GDM1 (cell line): ENCODE results near the gene DHRSX.
"Not testable (repeated sequence)": the region's sequence is repeated elsewhere in the genome, so short reads cannot be mapped to it uniquely, and the experiment has no call there.

Experiments
- DNase-seq: peaks from one replicate; lab custom pipeline; 2025; lab: John Stamatoyannopoulos, UW

The DHRSX gene

DNA sequence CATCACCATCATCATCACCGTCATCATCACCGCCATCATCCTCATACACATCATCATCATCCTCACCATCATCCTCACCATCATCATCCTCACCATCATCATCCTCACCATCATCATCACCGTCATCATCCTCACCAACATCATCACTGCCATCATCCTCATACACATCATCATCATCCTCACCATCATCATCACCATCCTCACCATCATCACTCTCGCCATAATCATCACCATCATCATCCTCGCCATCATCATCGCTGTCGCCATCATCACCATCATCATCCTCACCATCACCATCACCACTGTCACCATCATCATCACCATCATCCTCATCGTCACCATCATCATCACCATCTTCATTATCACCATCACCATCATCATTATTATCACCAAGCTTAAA lies 19.8 kb upstream of the DHRSX start:
- DNase-seq = no peak

GRCh38 chrX:2519638-2520037 lies 18.9 kb upstream of the DHRSX start:
- DNase-seq = not testable (repeated sequence)

GRCh38 chrX:2517055-2517454 lies 16.3 kb upstream of the DHRSX start:
- no peak for DNase-seq

DNA sequence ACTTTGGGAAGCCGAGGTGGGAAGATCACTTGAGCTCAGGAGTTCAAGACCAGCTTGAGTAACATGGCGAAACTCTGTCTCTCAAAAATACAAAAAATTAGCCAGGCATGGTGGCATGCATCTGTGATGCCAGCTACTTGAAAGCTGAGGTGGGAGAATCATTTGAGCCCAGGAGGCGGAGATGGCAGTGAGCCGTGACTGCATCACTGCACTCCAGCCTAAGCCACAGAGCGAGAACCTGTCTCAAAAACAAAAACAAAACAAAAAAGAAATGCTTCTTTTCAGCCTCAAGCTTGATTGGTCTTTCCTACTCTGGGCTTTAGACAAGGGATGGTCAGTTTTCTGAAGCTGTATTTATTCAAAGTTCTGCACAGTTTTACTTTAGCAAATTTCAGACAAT lies 15.8 kb upstream of the DHRSX start:
- DNase-seq = no peak

DNA sequence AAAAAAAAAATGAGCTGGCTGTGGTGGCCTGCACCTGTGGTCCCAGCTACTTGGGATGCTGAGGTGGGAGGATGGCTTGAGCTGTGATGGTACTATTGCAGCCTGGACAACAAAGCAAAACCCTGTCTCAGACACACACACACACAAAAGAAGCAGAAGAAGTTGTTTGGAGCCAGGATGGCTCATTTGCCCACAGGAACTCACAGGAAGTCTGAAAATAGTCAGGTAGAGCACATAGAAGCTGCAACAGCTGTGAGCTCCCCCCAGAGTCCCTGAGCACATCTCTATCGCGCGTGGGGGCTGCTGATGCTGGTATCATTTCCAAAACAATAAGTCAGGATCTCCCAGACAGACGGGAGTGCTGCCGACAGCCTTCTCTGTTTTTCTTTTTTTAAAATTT lies 13.4 kb upstream of the DHRSX start:
- DNase-seq = no peak

DNA sequence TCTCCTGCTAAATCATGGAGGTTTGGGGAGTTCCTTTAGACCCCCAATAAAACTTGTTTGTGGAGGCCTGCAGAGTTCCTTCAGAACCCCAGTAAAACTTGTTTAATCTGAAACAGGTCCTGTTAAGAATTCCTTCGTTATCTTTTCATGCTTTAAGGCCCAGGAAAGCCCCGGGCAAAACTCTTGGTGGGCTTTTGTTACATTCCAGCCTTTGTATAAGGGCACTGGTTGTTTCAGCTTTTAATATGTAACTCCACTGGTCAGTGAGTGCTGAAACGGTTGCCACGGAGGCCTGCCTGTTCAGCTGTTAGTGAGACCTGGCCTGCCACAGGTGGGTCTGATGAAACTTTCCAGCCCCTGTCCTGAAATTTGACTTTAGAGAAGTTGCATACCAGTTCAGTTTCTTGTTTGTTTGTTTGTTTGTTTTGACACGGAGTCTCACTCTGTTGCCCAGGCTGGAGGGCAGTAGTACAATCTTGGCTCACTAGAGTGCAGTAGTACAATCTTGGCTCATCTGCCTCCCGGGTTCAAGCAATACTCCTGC lies 12.4 kb upstream of the DHRSX start:
- no peak for DNase-seq

GRCh38 chrX:2512501-2512900 lies 11.7 kb upstream of the DHRSX start:
- no peak for DNase-seq

GRCh38 chrX:2511326-2511725 lies 10.6 kb upstream of the DHRSX start:
- no peak for DNase-seq

GRCh38 chrX:2508648-2509335 lies 8.0 kb upstream of the DHRSX start:
- DNase-seq = no peak

GRCh38 chrX:2507904-2508627 lies 7.3 kb upstream of the DHRSX start:
- DNase-seq = no peak

- no peak for DNase-seq
These were observed 6.4 kb upstream of the DHRSX start for GRCh38 chrX:2507196-2507595.

DNA sequence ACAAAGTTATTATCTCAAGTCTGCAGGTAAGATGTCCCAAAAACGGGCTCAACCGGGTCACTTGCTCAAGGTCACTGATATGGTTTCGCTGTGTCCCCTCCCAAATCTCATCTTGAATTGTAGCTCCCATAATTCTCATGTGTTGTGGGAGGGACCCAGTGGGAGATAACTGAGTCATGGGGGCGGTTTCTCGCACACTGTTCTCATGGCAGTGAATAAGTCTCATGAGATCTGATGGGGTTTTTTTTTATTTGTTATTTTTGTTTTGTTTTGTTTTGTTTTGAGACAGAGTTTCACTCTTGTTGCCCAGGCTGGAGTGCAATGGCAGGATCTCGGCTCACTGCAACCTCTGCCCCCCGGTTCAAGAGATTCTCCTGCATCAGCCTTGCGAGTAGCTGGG lies 4.6 kb upstream of the DHRSX start:
- not testable (repeated sequence) for DNase-seq

DNA sequence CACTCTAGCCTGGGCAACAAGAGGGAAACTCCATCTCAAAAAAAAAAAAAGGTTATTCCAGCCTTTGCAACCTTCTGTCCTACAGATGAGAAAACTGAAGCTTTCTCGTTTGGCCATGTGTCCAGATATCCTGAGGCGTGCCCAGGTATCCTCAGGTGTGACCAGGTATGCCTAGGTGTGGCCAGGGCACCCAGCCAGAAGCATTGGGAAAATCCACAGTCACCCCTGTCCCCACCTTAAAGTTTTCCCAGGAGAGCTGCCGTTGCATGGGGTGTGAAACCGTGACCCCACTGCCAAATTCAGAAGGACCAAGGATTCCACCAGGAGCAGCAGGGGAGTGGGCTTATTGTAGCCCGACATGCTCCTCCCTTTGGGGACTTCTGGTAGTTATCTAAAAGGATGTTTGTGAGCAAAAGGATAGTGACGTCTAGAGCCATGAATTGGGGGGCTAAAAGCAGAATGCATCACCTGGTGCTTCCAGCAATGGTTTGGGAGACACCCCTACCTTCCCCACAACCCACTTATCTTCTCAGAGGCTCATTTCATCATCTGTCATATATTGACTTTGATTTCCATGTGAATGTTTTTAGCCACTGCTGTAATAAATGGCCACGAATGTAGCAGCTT lies 4.0 kb upstream of the DHRSX start:
- DNase-seq = no peak

DNA sequence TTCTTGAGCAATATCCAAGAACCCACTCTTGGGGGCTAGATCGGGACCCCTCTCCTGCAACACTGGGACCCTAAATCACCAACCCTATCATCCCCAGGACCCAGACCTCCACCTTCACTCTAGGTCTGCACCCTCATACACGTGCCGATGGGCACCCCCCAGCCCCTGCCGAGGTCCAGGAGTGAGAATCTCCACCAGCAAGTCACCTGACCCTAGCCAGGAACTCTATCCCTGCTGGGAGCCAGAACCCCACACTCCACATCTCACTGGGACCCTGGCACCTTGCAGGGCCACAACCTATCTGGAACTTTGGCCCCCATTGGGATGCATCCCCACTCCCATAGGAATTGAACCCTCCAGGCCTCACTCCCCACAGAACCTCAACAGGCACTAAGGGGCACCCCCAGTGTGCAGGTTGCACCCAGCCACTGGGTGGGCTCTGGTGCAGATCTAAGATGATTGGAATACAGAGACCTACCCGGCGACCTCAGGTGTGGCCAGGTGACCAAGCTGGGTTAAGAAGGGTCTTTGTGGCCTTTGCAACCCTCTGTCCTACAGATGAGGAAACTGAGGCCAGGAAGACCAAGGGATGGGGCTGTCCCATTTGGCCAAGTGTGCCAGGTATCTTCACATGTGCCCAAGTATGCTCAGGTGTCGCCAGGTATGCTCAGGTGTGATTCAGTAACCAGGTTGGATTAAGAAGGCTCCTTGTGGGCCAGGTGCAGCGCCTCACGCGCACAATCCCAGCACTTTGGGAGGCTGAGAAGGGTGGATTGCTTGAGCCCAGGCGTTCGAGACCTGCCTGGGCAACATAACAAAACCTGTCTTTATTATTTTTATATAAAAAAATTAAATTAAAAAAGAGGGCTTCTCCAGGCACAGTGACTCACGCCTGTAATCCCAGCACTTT lies 3.1 kb upstream of the DHRSX start:
- DNase-seq = no peak

DNA sequence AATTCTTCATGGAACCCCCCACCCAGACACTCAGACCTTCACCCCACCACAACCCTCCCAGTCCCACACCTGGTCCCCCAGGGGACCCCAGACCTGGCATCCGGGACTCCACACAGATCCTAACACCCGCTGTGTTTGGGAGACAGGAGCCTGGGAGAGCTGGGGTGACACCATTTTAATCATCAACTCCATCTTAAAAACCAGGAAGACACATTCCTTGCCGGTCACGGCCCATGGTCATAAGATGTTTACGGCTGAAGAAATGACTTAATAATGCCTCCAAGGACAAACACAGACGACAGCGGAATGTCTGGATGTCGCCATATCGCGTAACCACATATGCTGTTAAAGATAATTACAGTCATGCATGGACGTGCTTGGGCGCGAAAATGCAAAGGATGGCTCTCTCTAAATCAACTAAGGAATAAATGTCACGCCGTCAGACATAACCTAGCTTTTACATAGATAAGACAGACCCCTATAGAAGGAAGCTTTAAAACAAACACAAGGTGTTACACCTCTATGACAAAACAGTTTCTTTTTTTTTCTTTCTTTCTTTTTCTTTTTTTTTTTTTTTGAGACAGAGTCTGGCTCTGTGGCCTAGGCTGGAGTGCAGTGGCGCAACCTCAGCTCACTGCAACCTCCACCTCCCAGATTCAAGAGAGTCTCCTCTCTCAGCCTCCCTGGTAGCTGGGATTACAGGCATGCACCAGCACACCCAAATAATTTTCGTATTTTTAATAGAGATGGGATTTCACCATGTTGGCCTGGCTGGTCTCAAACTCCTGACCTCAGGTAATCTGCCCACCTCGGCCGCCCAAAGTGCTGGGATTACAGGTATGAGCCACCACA lies 2.1 kb upstream of the DHRSX start:
- no peak for DNase-seq

DNA sequence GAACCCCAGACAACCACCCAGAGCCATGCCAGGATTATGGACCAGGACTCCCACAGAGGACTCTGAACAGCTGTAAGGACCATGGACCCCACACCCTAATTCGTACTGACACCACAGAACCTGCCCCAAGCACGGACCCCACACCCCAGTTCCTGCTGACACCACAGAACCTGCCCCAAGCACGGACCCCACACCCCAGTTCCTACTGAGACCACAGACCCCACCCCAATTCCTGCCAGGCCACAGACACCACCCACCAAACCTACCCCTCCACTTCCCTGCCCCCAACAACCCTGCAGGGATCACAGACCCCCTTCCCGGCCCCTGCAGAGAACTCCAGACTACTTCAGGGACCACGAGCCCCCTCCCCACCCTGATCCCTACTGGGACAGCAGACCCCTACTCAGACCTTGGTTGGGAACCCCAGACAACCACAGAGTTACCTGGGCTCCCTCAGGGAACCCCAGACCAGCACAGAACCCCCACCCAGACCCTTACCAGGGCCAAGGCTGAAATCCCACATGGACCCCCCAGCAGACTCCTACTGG lies 1.4 kb upstream of the DHRSX start:
- DNase-seq = no peak

GRCh38 chrX:2501559-2502102 lies 855 bp upstream of the DHRSX start:
- DNase-seq = no peak

DNA sequence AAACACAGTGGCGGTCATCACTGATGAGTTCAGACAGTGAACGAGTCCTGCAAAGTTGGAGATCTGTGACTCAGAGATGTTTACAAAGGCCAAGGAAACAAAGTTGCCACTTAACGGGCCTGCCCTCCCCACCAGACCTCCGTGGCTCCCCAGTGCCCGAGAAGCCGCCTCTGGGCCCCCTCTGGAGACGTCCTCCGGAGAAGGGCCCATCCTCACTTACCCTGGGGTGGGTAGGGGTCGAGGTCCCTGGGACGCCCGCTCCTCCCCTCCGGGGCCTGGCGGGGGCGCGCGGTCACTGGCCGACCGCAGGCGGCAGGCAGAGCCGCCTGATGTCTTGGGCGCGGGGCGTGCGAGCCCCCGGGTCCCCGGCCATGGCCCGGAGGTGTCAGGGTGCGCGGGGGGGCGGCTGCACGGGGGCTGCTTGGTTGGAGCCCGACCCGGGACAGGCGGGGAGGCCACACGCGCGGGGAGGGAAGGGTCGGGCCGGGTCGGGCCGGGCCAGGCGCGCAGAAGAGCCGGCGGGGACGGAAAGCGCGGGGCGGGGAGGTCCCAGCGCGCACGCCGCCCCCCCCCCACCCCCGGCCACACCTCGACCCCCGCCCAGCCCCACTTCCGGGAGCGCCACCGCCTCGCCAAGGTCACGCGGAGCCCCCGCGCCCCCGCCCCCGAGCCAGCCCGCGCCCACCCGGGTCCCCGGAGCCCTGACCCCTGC lies 529 bp downstream of the DHRSX start:
- DNase-seq = no peak

DNA sequence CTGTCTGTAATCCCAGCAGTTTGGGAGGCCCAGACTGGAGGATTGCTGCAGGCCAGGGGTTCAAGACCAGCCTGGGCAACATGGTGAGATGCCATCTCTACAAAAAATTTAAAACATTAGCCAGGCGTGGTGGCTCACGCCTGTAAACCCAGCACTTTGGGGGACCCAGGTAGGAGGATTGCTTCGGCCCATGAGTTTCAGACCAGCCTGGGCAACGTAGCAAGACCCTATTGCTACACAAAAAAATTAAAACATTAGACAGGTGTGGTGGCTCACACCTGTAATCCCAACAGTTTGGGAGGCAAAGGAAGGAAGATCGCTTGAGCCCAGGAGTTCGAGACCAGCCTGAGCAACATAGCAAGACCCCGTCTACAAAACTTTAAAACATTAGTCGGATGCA lies 1.3 kb downstream of the DHRSX start:
- no peak for DNase-seq

- no peak for DNase-seq
These were observed 1.9 kb downstream of the DHRSX start for GRCh38 chrX:2498781-2499302.
